GM18507 (cell line): Measurements from ENCODE around the gene LONP2.
"Not testable (repeated sequence)": the region's sequence is repeated elsewhere in the genome, so short reads cannot be mapped to it uniquely, and the experiment has no call there.

Experiments
- DNase-seq: peaks from one replicate; pipeline ENCODE4 v3.0.0; 2011; ENCODE audit warnings: low read depth; ENCODE audit not compliant: insufficient read length; ENCODE audit errors: extremely low spot score
- FAIRE-seq: peaks from 2 replicates; lab custom pipeline; 2011; peaks lifted over from hg19 to GRCh38; lab: Jason Lieb, UNC

Gene LONP2

DNA sequence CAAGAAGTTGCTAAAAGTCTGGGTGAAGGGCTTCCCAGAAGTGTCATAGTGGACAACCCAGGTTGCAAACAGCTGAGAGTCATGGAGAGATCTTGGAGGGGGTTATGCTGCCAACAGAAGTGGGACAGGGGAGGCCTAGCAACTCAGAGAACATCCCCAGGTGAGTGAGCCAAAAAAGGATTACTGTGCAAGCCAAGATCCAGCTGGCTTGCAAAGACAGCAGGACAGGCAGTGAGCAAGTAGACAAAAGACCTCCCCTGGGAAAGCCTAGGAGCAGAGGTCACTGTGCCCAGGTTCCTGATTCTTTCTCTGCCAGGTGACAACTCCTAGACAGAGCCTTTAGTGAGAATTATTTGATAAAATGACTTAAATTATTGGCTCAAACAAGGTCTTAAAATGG is 9.5 kb upstream of the LONP2 start:
- FAIRE-seq (no peak), DNase-seq (no peak)

DNA sequence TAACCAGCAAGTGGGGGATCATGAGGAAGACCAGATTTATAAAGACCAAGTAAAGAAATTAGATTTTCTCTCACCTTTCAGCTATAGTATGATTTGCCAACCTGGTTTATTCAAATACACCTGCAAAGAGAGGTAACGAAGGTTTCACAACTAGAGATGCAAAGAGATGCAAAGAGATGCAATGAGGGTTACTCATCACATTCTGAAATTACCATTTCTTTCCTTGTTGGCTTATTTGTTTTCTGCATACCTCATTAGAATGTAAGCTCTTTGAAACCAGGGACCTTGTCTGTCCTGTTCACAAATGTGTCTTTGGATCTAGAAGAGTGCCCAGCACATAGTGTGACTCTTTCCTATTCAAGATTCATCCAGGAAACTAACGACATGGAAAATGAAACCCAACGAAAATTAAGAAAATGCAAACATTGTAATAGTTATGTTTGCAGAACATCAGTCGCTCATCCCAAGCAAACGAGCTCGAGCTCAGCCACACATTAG is 9.0 kb upstream of the LONP2 start:
- FAIRE-seq (no peak), DNase-seq (no peak)

DNA sequence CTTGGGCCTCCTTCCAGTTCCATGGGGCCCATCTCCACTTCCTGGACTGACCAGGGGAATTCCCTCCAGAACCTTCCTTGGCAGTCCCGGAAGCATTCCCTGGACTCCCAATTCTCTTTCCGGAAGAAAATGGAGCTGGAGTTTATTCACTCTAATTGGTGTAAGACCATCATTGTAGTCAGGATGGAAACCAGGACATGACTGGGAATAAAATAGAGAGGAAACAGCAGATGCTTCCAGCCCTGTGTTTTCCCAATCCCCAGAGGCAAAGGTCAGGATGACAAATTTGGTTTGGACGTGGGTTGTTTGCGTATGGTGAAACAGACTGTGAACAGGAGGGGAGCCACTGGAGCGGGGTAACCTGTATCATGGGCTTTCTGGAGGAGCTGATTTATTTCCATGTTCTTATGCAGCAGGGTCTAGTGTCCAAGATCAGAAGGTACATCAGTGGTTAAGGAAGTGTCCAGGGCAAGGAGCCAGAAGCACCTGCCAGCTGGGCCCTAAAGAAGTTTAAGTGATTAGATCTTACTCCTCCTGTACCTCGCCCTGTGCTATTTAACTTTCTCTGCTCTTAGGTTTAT is 8.5 kb upstream of the LONP2 start:
- DNase-seq: no peak
- FAIRE-seq: no peak

DNA sequence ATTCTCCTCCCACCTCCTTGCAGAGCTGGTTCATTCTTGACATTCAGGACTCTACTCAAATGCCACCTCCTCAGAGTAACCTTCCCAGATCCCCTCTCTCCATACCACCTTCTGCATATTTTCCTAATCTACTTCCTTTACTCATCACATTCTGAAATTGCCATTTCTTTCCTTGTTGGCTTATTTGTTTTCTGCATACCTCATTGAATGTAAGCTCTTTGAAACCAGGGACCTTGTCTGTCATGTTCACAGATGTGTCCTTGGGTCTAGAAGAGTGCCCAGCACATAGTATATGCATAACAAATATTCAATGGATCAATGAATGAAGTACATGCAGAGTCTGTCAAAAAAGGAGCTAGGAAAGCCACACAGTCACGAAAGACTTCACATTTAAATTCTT is 7.8 kb upstream of the LONP2 start:
- no peak for DNase-seq
- no peak for FAIRE-seq

DNA sequence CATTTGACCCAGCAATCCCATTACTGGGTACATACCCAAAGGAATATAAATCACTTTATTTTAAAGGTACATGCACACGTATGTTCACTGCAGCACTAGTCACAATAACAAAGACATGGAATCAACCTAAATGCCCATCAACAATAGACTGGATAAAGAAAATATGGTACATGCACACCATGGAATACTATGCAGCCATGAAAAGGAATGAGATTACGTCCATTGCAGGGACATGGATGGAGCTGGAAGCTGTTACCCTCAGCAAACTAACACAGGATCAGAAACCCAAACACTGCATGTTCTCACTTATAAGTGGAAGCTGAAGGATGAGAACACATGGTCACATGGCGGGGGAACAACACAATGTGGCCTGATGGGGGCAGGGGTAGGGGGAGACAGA is 4.0 kb upstream of the LONP2 start:
- not testable (repeated sequence) for FAIRE-seq, DNase-seq

DNA sequence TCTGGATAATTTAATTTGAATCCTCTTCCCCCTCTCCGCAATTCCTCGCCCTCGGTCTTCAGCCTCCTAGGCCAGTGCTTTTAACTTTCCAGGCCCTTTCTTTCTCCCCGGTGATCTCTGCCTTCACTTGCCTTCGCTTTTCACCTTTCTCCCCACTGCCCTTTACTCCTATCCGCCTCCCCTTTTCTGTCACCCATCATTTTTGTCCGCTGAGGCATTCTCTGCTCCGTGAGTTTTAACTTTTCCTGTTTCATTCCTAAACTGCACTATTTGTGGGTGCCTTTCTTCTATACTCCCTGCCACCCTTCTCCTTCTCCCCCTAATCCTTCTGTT is 729 bp downstream of the LONP2 start:
- DNase-seq: no peak
- FAIRE-seq: no peak

DNA sequence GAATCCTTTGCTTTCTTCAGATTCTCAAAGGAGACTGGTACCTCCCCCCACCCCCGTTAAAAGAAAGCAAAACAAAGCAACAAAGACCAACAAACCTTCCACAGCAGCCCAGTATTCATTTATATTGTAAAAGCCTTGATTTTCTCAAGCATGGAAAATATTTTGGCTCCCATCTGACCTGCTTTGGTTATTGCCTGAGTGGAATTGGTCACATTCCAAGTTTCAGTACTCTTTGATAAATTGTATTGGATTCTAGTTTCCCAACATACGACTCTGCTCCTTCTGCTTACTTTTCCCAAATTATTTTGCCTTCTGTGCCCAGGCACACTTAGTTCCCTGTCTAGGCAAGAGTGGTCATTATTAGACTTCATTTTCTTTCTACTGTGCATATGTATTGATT is 2.0 kb downstream of the LONP2 start:
- no peak for DNase-seq
- FAIRE-seq: no peak

DNA sequence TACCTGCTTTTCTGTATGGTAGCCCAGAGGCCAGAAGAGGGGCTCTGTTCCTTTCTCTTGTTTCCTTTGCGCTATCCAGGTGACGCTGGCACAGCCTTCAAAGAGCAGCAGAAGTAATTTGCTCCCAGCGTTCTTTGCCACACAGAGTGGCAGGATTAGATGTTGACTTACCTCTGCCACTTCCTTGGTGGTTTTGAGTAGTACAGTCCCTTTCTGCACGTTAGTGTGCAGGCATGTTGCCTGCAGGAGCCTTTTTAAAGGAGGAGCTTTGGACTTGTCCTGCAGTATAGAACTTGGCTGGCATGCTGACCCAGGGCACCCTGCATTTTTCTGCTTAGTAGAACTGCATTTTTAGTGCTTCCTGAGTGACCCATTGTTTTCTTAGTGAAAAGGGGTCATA is 3.2 kb downstream of the LONP2 start, which contains the start of gene ABCC11:
Gene ABCC11 (minus strand): TSS at position 229 of the 400 bp plus-strand sequence. CDS start 15,618 bp downstream, outside the sequence.
- no peak for FAIRE-seq
- DNase-seq: no peak

DNA sequence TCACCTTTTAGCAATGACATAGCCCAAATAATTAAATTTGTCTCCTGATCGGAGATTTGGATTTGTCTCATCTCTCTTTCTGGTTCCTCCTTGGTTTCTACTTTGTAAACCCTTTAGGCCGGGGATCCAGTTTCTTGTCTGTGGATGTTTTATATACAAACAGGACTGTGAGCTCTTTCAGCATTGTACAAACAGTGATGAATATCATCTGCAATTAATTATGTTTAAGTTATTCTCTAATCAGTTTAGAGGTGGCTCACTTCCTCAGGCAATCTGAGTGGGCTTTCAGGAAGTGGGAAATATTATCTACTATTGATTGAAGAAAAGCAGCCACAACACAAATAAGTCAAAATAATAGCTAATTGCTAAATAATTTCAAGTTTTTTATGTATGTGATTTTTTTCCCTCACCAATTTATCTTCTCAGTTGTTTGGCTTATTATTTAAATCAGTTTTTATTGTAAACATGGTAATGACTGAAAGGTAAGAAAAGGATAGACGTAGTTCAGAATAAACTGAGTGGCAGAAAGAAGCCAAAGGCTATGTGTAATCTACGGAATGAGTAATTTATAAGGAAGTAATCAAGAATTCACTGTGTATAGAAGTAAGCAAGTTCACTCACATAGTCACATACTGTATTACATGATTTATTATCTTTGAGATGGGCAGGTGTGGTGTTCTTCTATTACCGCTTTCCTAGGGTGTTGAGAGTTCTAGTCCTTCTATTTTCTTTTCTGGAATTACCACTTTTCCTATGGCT is 6.6 kb downstream of the LONP2 start:
- FAIRE-seq (no peak), DNase-seq (no peak)

DNA sequence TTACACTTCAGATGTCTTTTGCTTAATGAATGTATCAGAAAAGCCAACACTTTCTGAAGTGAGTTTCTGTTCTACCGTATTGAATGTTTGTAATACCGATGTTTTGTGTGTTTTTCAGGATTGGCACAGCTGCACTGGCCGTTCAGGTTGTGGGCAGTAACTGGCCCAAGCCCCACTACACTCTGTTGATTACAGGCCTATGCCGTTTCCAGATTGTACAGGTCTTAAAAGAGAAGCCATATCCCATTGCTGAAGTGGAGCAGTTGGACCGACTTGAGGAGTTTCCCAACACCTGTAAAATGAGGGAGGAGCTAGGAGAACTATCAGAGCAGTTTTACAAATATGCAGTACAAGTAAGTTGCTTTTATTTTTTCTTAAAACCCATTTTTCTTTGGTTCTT is 7.9 kb downstream of the LONP2 start:
- no peak for DNase-seq
- no peak for FAIRE-seq

DNA sequence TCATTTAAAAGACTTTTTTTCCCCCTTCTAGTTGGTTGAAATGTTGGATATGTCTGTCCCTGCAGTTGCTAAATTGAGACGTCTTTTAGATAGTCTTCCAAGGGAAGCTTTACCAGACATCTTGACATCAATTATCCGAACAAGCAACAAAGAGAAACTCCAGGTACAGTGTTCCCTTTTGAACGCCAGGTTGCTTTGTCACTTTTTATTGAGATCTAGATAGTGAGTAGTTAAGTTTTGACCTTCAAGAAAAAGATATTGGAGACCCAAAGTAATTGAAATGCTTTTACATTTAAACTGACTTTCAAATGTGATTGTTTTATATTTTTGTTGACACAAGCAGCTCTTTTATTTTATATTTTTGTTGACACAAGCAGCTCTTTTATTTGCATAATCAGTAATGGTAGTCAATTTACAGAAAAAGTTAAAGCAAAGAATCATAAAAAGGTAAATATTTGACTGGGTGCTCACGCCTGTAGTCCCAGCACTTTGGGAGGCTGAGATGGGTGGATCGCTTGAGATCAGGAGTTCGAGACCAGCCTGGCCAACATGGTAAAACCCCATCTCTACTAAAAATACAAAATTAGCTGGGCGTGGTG is 12.6 kb downstream of the LONP2 start:
- DNase-seq: no peak
- no peak for FAIRE-seq

DNA sequence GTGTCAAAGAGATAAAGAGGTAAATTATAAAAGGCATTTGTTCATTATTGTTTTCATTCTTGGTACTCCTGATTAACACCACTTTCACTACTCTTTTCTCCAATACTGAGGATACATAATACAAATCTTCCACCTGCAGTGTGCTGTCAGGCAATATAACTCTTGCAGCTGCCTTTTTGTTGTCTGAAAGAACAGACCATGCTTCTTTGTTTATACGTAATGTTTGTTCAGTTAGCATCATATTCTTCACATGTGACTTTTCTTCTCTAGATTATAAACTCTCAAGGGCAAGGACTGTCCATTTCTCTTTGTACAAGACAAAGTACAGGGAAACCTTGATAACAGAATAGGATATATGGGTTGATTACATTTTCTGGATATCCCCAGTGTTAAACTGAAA is 17.5 kb downstream of the LONP2 start:
- DNase-seq (no peak), FAIRE-seq (no peak)

DNA sequence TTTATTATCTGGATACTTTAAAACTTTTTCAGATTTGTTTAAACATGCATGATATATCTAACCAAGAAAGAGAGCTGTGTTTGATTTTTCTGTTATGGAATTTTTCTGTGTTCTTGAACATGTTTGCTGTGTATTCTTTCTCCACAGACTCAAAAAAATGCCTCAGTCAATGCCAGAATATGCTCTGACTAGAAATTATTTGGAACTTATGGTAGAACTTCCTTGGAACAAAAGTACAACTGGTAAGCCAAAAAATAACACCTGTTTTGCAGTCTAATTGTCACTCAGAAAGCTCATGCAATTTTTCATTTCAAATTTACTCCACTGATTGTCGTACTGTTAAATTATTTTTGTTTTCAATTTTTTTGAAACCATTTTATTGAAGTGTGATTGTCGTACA is 18.5 kb downstream of the LONP2 start:
- FAIRE-seq (no peak), DNase-seq (no peak)

DNA sequence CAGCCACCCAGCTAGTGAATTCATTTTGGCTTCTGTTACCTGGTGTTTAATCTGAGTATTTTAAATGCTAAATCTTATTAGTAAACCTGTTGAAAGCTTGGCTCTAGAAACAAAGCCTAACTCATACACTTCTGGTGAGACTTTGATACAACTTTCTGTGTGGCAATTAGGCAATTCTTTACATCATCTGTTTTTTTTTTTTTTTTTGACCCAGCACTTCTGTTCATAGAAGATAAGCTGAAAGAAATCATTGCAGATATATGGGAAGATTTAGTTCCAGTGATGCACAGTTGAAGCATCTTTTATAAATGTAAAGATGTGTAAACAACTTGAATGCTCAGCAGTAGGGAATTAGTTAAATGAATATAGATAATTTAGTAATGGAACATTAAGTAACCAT is 24.9 kb downstream of the LONP2 start:
- FAIRE-seq: no peak
- DNase-seq: no peak

DNA sequence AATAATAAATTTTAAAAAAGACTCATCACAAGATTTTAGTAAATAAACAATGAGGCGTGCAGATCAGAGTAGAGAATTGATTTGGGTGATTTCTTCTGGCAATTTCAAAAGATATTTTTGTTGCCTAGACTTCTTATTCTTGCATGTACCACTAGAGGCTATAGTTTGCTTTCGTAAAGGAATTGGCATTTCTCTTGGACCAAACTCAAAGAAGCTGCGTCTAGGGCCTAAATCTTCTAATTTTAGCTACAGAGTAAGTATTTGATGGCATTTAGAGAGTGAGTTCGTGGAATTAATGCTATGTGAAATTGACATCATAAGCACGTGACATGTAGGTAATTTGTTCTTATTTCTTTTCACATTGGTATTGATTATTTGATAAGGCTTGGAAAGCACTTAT is 27.6 kb downstream of the LONP2 start:
- no peak for FAIRE-seq

DNA sequence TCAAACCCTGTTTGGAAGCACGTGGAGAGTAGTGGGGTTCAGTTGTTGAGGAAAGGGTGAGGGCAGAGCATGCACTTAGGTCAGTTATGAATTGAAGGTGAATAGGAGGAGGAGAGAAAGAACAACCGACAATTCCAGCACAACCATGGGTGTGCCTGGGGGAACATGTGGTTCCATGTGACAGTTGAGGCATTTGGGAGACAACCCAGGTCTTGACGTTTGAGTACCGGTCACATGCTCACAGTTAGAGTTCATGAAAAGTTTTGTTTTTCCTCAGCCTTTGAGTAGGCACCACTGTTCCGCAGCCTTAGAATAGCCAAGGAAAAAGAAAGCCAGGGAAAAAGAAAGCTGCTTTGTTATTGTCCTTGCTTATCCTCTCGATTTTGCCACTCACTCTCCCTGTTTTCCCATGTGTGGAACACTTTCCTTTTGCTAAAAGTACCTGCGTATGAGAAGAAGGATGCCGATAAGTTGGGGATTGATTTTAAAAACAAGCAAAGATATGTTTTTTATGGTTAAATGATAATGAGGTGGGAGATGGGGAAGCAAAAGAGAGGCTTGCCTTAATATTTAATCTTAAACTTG is 28.8 kb downstream of the LONP2 start:
- FAIRE-seq: no peak

More for the DNA sequence above, 27.6 kb downstream of the LONP2 start:
- DNase-seq: no peak

DNA sequence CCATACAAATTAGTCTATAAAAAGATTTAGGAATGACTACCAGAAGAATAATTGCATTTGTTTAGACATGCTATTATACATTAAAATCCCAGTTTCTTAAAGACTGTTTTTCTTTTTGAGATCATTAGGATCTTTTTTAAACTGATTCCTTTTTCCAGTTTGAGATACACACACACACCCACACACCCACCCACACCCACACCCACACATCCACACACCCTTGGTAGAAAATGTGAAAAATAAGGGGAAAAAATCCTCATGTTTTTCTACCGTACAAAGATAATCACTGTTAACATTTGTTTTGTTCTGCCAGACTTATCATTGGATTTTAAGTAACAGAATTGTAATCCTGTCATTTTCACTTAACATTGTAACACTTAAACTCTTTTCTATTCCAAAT is 30.4 kb downstream of the LONP2 start:
- no peak for FAIRE-seq
- no peak for DNase-seq

More for the DNA sequence above, 28.8 kb downstream of the LONP2 start:
- no peak for DNase-seq

DNA sequence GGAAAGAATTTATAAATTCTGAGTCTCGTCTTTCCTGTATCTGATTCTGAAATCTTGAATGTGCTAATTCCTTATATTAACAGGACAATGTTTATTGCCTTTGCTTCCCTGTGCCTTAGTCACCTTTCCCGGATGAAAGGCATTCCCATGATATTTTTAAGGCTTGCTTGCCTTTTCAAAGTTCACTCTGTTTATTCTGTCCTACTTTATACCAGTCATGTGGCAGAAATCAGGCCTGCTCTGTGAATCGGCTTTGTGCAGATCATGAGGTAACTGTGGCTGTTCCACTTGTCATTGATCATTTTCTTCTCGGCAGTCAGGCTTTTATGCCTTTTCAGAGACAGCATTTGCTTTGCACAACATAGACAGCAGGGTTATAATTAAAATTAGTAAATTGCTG is 32.0 kb downstream of the LONP2 start:
- FAIRE-seq (no peak), DNase-seq (no peak)

DNA sequence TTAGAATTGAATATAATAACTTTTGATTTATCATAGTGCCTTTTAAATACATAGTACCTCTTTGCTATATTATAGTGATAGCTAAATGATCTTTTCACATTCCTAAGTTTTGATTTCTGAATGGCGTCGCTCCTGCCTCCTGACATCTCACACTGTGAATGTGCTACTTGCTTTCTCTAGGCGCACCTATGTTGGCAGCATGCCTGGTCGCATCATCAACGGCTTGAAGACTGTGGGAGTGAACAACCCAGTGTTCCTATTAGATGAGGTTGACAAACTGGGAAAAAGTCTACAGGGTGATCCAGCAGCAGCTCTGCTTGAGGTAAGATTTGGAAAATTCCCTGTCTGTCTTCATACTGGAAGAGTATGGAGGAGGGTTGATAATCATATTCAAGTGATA is 33.1 kb downstream of the LONP2 start:
- DNase-seq (no peak), FAIRE-seq (no peak)

DNA sequence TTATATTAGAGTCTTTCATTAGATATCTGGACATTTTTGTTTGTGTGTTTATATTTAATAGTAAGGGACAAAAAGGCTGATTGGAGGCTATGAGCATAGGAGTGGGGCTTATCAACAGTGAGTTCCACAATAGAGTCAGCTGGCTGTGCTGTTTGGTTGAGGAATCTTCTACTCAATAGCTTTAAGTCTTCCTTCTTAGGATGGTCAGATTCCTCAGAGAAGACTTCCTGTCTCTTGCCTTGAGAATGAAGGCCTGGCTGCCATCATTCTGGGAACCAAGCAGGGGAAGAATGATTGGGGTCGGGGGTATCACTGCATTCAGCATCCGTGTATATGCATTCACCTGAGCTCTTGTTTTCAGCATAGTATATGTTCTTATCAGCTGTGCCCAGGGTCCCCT is 35.1 kb downstream of the LONP2 start:
- no peak for DNase-seq
- no peak for FAIRE-seq

DNA sequence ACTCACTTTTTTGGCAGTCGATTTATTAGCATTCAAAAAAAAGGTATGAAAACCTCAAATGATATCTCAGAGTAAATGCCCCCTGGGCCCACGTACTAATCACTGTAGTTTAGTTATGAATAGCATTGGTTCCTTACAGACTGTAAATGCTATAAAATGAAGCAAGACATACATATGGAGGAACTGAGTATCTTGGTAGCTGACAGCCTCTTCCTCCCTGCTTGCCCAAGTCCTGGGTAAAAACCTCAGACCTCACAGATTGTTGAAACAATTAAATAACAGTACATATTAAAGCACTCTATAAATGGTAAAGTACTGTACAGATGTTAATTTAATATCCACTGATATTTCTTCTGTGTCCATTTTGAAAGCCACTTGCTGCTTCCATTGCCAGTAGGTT is 36.4 kb downstream of the LONP2 start:
- no peak for DNase-seq
- no peak for FAIRE-seq
